ENCODE measurements around the gene DDX25. TPM values are rescaled to one million over a fixed set of nuclear protein-coding genes. Genes with fewer than 3 reads are reported as not detected.

The DDX25 gene
- total RNA-seq, 1 experiment from 2014 or later, result 0.37 TPM

DNA sequence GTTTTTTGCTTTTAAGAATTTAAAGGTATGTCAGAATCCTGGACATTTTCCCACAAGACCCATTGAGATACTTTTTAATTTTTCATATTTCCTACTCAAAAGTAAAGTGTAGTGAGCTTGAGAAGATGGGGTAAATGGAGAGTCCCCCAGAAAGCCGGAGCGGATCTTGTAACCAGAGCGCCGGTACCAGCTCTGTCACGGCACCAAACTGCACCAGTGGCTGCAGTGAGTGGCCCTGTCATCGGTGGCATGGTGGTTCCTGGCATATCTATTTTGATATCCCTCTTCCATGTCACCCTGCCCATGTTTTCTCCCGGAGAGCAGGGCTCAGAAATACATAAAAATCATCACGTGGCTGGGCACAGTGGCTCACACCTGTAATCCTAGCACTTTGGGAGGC is 19.3 kb downstream of the DDX25 start:
- no peaks in the 10 kb centered on the region for H3K4me1 ChIP-seq (ENCODE audit: control insufficient read depth in 1 of 2, insufficient read depth in 2 of 2, low read length in 2 of 2)
- BruUV-seq (replicated peaks), result no TSS peak
- ChIA-PET CTCF (interaction anchor here (1.4 to 1.5 kb wide), 2 partner anchors 270 to 556 kb away, joined by 3 to 8 read pairs; no protein-coding TSS in a partner anchor), POLR2A (no interaction called here), RAD21 (ENCODE audit: low non-redundant PET in 1 of 2, low total read pairs in 2 of 2, uncharacterized antibody in 2 of 2, unreplicated experiment in 2 of 2) (no interaction called here)
- no peak overlapping the region for H3K4me3 ChIP-seq (replicated peaks in 1 of 2; ENCODE audit: low read depth in 1 of 2, low read length in 2 of 2)
- H2AFZ ChIP-seq (ENCODE audit: low read depth, low read length, poor library complexity, severe bottlenecking), result no peak overlapping the region
- H3K36me3 ChIP-seq (ENCODE audit: control insufficient read depth in 1 of 2, insufficient read depth in 2 of 2, low read length in 2 of 2), result no peaks in the 10 kb centered on the region
- TF ChIP-seq SP1 (IDR thresholded peaks at IDR 0.05; ENCODE audit: low read depth), result no peak
- TF ChIP-seq FOSL1 (IDR thresholded peaks at IDR 0.05; ENCODE audit: low read depth), result no peak
- TF ChIP-seq ZFX (IDR thresholded peaks at IDR 0.05), result no peak
- TF ChIP-seq CBX3 (IDR thresholded peaks at IDR 0.05; ENCODE audit: low read depth), result no peak
- TF ChIP-seq, protein P1, sequence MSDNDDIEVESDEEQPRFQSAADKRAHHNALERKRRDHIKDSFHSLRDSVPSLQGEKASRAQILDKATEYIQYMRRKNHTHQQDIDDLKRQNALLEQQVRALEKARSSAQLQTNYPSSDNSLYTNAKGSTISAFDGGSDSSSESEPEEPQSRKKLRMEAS (IDR thresholded peaks at IDR 0.05), result no peak
- ATAC-seq (no peak), DNase-seq (ENCODE audit: low read depth, low spot score) (no peak)
- no peak overlapping the region for H3K4me2 ChIP-seq (ENCODE audit: low read length)
- H3K27ac ChIP-seq (ENCODE audit: low read depth, low read length), result no peak overlapping the region
- no peak overlapping the region for H3K9ac ChIP-seq (ENCODE audit: low read length)
- no peaks in the 10 kb centered on the region for H4K20me1 ChIP-seq (ENCODE audit: insufficient read depth)
- intact Hi-C loops (cut with micrococcal nuclease), result loop anchor here (1.0 to 5.0 kb wide), 3 partner anchors 138 to 271 kb away; no protein-coding TSS in a partner anchor
- H3K79me2 ChIP-seq (ENCODE audit: insufficient read depth, low read length), result no peaks in the 10 kb centered on the region
- H3K9me2 ChIP-seq (ENCODE audit: insufficient read depth), result no peaks in the 10 kb centered on the region
- H3K27me3 ChIP-seq (ENCODE audit: insufficient read depth, low read length), result no peaks in the 10 kb centered on the region
- no peaks in the 10 kb centered on the region for H3K9me3 ChIP-seq (ENCODE audit: control insufficient read depth in 1 of 2, insufficient read depth in 1 of 2, low read depth in 1 of 2, low read length in 2 of 2)

DNA sequence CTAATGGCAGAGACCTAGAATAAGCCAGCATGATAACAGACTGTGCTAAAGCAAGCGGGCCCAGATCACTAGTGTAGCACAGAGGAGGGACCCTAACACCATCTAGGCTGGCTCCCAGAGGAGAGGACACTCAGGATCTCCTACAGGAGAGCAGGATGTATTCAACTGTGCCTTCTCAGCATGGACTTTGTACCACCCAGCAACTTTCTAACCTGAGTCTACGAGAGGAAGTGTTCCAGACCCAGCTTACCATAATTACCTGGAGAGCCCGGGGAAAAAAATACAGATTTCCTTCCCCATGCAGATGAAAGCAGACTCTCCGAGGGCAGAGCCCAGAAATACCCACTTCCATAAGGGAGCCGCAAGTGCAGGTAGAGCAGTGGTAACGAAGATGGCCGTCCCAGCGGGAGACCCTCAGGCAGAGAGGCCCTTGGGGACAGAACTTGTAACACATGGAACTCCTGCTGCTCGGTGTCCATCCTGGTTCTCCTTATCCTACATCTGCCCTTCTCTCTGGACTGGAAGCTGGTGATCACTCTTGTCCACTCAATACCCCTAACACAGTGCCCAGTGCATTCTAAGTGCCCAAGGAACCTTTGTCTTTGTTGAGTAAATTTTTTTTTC is 20.2 kb downstream of the DDX25 start:
- no peak overlapping the region for H3K27ac ChIP-seq (ENCODE audit: low read depth, low read length)
- H3K9me2 ChIP-seq (ENCODE audit: insufficient read depth), result no peaks in the 10 kb centered on the region
- H2AFZ ChIP-seq (ENCODE audit: low read depth, low read length, poor library complexity, severe bottlenecking), result no peak overlapping the region
- no peak overlapping the region for H3K9ac ChIP-seq (ENCODE audit: low read length)
- H3K79me2 ChIP-seq (ENCODE audit: insufficient read depth, low read length), result no peaks in the 10 kb centered on the region
- ATAC-seq (no peak), DNase-seq (ENCODE audit: low read depth, low spot score) (no peak)
- intact Hi-C loops (cut with micrococcal nuclease), result loop anchor here (5.0 kb wide), 1 partner anchor 198 kb away; no protein-coding TSS in a partner anchor
- no peaks in the 10 kb centered on the region for H3K36me3 ChIP-seq (ENCODE audit: control insufficient read depth in 1 of 2, insufficient read depth in 2 of 2, low read length in 2 of 2)
- RAD21 ChIA-PET (ENCODE audit: low non-redundant PET in 1 of 2, low total read pairs in 2 of 2, uncharacterized antibody in 2 of 2, unreplicated experiment in 2 of 2), result no interaction called here
- CTCF ChIA-PET, result interaction anchor here (1.2 to 1.4 kb wide), 2 partner anchors 269 to 556 kb away, joined by 3 to 7 read pairs; no protein-coding TSS in a partner anchor
- H3K4me1 ChIP-seq (ENCODE audit: control insufficient read depth in 1 of 2, insufficient read depth in 2 of 2, low read length in 2 of 2), result no peaks in the 10 kb centered on the region
- no TSS peak for BruUV-seq (replicated peaks)
- no peaks in the 10 kb centered on the region for H3K9me3 ChIP-seq (ENCODE audit: control insufficient read depth in 1 of 2, insufficient read depth in 1 of 2, low read depth in 1 of 2, low read length in 2 of 2)
- H3K27me3 ChIP-seq (ENCODE audit: insufficient read depth, low read length), result no peaks in the 10 kb centered on the region
- POLR2A ChIA-PET, result no interaction called here
- no peaks in the 10 kb centered on the region for H4K20me1 ChIP-seq (ENCODE audit: insufficient read depth)
- no peak overlapping the region for H3K4me3 ChIP-seq (replicated peaks in 1 of 2; ENCODE audit: low read depth in 1 of 2, low read length in 2 of 2)
- H3K4me2 ChIP-seq (ENCODE audit: low read length), result no peak overlapping the region
- no peak for TF ChIP-seq TCF7L2 (IDR thresholded peaks at IDR 0.05; ENCODE audit: borderline replicate concordance, extremely low read depth, insufficient read depth, insufficient read length)
- TF ChIP-seq POLR2A (IDR thresholded peaks at IDR 0.05; ENCODE audit: borderline replicate concordance, extremely low read depth, insufficient read depth, insufficient read length), result no peak
- no peak for TF ChIP-seq EZH2phosphoT487 (IDR thresholded peaks at IDR 0.05; ENCODE audit: borderline replicate concordance)
- TF ChIP-seq SRF (IDR thresholded peaks at IDR 0.05; ENCODE audit: low read depth), result no peak
- TF ChIP-seq EGR1 (IDR thresholded peaks at IDR 0.05; ENCODE audit: low read depth), result no peak
- no peak for TF ChIP-seq SP1 (IDR thresholded peaks at IDR 0.05; ENCODE audit: low read depth)
- no peak for TF ChIP-seq JUND (IDR thresholded peaks at IDR 0.05)
- no peak for TF ChIP-seq CEBPB (IDR thresholded peaks at IDR 0.05; ENCODE audit: low read depth)
- TF ChIP-seq, protein P2, sequence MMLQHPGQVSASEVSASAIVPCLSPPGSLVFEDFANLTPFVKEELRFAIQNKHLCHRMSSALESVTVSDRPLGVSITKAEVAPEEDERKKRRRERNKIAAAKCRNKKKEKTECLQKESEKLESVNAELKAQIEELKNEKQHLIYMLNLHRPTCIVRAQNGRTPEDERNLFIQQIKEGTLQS (IDR thresholded peaks at IDR 0.05), result no peak
- no peak for TF ChIP-seq POLR2AphosphoS5 (IDR thresholded peaks at IDR 0.05; ENCODE audit: low read depth, low read length)
- TF ChIP-seq RAD21 (IDR thresholded peaks at IDR 0.05; ENCODE audit: low read depth), result no peak
- no peak for TF ChIP-seq ELF1 (IDR thresholded peaks at IDR 0.05; ENCODE audit: borderline replicate concordance, low read depth)
- TF ChIP-seq, protein P3, sequence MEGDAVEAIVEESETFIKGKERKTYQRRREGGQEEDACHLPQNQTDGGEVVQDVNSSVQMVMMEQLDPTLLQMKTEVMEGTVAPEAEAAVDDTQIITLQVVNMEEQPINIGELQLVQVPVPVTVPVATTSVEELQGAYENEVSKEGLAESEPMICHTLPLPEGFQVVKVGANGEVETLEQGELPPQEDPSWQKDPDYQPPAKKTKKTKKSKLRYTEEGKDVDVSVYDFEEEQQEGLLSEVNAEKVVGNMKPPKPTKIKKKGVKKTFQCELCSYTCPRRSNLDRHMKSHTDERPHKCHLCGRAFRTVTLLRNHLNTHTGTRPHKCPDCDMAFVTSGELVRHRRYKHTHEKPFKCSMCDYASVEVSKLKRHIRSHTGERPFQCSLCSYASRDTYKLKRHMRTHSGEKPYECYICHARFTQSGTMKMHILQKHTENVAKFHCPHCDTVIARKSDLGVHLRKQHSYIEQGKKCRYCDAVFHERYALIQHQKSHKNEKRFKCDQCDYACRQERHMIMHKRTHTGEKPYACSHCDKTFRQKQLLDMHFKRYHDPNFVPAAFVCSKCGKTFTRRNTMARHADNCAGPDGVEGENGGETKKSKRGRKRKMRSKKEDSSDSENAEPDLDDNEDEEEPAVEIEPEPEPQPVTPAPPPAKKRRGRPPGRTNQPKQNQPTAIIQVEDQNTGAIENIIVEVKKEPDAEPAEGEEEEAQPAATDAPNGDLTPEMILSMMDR (IDR thresholded peaks at IDR 0.05 in 2 of 3, conservative IDR thresholded peaks at IDR 0.05 in 1 of 3; ENCODE audit: borderline replicate concordance in 1 of 3, insufficient read depth in 1 of 3, low read depth in 2 of 3, low read length in 2 of 3), result no peak
- TF ChIP-seq ZFX (IDR thresholded peaks at IDR 0.05), result no peak
